ENCODE results near the gene RUNX2.

DNA sequence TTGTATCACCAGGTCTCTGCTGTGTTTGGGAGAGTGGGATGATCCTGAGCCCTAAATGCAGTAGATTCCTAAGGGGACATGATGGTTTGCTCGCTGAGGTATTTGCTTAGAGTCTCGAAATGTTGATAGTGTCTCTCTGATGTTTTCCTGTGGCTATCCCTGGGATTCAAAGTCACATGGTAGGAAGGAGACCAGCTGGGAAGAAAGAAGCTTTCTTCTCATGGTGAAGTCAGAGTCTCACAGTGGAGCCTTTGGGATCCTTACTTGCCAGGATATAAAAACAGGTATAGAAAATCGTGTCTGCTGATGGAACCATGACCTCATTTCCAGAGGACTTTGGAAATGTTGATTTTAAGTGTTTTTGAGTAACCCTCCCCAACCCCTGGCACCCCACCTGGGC lies 308.9 kb downstream of the RUNX2 start:
- TF ChIP-seq POLR2A (IDR thresholded peaks at IDR 0.05; ENCODE audit: low read length) (no peak), GATA1 (IDR thresholded peaks at IDR 0.05; ENCODE audit: low read depth, low read length) (no peak)

Data from erythroblast (primary cell).